LHCN-M2 (cell line): ENCODE data around the gene UBE2F. TPM values are rescaled to one million over a fixed set of nuclear protein-coding genes. Genes with fewer than 3 reads are reported as not detected.
"Not testable (repeated sequence)": the region's sequence is repeated elsewhere in the genome, so short reads cannot be mapped to it uniquely, and the experiment has no call there.

ENCODE experiments used
- DNase-seq: peaks from one replicate; pipeline ENCODE4 v3.0.0-alpha.2; 2012; ENCODE audit warnings: low read depth
- total RNA-seq: library from RNA; depleted of rRNA; stranded (reverse); fragments of >200 nt; gene quantifications from 2 replicates; pipeline ENCODE4 v1.2.3, GENCODE V29; 2014

The UBE2F gene
- total RNA-seq, 1 experiment from 2014 or later = 62.2 TPM

- DNase-seq = no peak
Measured at GRCh38 chr2:238045575-238045974, 78.8 kb downstream of the UBE2F start.

- DNase-seq = no peak
Measured at GRCh38 chr2:238046725-238047270, 80.0 kb downstream of the UBE2F start.

DNA sequence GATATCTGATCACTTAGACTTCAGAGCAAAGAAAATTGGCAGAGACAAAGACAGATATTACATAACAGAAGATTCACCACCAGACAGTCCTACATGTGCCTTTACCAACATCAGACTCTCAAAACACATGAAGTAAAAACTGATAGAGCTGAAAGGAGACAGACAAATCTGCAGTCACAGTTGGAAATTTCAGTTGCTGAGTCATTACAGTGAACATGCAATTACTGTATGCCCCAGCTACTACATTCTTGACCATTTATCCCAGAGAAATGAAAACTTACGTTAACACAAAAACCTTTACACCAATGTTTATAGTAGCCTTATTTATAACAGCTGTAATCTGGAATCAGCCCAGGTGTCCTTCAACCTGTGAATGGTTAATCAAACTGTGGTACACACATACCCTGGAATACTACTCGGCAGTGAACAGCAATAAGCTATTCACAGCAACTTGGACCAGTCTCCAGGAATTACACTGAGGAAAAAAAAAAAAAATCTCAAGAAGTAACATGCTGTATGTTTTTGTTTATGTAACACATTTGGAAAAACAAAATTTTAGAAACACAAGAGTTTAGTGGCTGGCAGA is 86.5 kb downstream of the UBE2F start:
- DNase-seq = peak; percentile 9

DNA sequence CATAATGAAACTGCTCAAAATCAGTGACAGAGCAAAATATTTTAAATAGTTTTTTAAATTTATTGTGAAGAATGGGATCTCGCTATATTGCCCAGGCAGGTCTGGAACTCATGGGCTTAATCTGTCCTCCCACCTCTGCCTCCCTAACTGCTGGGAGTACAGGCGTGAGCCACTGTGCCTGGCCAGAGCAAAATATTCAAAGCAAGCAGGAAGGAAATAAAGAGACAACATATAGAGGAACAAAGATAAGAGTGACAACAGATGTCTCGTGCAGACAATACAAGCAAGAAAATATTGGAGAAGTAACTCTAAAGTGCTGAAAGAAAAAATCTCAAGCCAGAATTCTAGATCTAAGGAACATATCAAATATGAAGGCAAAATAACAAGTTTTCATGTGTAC is 89.0 kb downstream of the UBE2F start:
- DNase-seq = no peak

DNA sequence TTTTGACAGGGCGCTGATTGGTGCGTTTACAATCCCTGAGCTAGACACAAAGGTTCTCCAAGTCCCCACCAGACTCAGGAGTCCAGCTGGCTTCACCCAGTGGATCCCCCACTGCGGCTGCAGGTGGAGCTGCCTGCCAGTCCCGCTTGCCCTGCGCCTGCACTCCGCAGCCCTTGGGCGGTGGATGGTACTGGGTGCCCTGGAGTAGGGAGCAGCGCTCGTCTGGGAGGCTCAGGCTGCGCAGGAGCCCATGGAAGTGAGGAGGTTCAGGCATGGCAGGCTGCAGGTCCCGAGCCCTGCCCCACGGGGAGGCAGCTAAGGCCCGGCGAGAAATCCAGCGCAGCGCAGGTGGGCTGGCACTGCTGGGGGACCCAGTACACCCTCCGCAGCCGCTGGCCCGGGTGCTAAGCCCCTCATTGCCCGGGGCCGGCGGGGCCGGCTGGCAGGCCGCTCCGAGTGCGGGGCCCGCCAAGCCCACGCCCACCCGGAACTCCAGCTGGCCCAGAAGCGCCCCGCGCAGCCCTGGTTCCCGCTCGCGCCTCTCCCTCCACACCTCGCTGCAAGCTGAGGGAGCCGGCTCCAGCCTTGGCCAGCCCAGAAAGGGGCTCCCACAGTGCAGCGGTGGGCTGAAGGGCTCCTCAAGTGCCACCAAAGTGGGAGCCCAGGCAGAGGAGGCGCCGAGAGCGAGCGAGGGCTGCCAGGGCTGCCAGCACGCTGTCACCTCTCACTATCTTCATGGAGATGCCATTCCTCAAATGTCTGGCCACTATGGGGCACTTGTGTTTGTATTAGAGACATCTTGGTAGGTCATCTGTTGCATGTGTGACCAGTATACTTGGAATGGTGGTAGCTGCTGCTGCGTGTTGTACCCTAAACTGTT is 91.1 kb downstream of the UBE2F start:
- DNase-seq = not testable (repeated sequence)

DNA sequence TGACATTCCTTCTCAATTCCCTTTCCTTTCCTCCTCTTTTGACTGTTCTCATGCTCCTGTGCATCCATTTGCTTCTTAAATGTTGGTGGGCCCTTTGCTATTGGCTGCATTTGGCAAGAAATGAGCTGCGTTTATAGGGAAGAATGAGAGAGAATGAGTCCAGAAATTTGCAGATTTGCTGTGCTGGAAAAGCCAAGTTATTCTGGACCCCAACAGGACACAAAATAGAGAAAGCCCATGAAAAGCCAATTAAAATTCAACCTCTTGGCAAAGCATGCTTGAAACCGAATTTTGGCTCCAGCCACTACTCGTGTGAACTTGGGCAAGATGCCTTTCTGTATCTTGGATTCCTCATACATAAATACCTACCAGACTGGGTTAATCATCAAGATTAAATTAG is 92.7 kb downstream of the UBE2F start:
- DNase-seq = no peak

DNA sequence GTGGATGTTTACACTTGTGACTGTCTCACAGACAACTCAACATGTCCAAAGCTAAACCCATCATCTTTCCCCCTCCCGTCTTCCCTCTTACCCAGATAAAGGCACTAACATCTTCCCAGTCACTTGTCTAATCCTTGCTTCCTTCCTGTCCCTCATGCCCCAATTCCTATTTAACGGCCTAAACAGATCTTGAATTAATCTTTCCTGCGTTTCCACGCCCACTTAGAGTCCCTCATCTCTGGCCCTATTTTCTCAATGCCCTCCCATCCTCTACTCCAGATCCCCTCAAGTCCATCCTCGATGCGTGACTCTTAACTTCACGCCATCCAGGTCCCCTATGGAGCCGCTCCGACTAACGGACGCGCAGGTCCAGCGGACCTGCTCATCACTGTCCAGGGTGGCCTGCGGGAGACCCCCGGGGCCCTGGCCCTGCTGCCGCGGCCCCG is 93.3 kb downstream of the UBE2F start:
- DNase-seq = peak; percentile 20

DNA sequence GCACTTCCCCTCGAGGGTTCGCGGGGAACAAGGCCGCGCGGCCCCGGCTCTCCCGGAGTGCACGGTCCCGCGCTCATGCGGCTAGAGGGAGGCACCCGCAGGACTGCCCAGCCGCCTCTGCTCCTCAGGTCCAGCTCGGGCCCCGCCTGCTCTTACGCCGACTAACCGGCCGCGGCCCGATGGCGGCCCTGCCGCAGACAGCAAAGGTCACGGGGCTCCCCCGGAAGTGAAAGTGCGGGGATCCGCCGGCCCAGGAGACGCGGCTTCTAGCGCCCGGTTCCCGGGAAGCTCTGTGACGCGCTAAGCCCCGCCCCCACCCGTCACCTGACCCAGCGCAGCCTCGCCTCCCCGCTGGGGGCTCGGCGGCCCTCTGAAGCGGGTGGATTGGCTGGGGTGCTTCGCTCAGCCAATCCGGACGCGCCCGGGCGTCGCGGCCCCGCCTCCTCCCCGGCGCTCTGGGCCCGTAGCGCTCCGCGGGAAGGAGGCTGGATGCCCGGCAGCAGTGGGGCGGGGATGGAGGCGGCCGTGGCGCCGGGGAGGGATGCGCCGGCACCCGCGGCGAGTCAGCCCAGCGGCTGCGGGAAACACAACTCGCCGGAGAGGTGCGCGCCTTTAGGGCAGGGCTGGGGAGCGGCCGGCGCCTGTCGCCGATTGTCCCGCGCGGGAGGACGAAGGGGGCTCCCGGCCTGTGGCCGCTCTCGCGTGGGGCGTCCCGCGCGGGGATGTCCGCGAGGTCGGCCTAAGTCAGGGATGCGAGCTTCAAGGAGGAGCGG is 93.9 kb downstream of the UBE2F start, which contains the start of gene SCLY:
Gene SCLY (plus strand): TSS at position 460 of the 773 bp plus-strand sequence. CDS start 54 bp downstream, at position 514.
- peak; percentile 97 for DNase-seq

DNA sequence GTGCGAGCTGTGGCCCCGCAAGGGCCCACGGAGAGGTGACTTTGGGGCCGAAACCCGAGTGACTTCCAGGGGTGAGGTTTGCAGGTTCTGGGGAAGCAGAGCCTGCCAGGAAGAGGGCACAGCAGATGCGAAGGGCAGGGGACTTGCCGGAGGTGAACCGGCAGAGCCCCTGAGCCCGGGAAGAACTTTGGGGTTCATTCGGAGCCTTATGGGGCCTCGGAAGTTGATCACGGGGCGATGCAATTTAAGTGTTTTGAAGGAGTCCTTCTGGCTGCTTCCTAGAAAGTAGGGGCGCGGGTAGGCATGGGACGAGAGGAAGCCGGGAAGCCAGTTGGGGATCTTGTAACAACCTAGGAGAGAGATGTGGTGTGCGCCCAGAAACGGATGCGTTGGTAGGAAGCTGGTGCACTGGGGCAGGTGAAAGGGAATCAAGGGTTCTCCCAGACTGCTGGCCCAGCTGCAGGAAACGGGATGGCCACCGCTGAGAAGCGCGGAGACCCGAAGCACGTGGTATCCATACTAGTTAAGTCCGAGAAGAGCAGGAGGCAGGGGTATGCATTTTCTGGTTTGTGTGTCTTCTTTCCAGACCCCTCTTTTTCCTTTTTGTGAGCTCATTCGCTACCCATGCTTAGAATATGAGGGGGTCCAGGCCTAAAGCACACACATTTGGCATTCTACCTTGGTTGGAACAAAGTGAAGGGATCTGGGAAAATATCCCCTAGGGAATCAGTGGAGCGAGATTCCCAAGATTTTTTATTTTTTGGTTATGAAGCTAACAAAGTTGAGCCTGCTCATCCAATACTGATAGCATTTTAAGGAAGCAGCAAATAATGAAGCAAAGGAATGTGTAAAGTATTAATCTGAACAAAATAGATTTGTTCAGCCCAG is 94.7 kb downstream of the UBE2F start:
- peak; percentile 45 for DNase-seq

GRCh38 chr2:238063414-238064189 is 96.8 kb downstream of the UBE2F start:
- DNase-seq = peak; percentile 74

GRCh38 chr2:238064376-238064775 is 97.6 kb downstream of the UBE2F start:
- DNase-seq = no peak

DNA sequence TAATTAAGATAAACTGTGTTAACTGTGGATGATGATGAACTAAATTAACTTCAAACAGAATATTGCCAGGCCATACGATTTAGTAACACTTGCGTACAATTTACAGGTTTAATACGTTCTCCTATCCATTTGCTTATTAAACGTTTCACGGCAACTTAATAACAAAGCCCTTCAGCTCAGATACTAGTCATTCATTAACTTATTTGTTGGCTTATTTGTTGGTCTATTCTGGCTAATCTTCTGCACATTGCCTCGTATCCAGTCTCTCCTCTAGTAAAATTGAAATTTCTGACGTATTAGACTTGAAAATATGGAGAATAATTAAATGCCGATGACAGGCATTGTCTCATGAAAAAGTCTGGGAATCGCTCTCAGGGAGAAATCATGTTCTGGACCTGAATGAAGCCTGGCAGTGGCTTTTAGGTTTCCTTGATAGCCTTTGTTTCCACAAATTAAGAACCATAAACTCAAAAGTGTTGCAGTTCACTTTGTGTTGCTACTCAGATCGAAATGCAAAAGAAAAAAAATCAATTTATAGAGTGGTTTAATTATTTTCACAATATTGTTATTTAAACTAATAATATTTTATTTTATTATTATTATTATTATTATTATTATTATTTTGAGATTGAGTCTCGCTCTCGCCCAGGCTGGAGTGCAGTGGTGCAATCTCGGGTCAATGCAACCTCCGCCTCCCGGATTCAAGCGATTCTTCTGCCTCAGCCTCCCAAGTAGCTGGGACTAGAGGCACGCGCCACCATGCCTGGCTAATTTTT is 98.4 kb downstream of the UBE2F start:
- no peak for DNase-seq

DNA sequence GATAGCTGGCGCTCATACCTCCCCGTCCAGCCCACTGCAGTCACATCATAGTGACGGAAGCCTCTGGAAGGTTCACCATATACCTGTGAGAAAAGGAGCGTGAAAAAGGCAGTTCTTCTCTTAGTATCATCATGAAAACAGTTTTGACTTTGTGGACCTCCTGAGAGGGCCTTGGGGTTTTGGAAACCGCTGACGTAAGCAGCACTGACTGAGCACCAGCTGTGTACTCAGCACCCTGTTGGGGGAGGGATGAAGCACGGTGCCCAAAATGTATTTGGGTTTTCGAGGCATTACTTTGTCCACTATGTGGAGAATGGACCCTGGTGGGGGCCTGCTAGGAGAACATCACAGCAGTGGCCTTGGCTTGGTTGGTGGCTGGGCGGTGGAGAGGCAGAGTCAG is 99.4 kb downstream of the UBE2F start:
- no peak for DNase-seq

DNA sequence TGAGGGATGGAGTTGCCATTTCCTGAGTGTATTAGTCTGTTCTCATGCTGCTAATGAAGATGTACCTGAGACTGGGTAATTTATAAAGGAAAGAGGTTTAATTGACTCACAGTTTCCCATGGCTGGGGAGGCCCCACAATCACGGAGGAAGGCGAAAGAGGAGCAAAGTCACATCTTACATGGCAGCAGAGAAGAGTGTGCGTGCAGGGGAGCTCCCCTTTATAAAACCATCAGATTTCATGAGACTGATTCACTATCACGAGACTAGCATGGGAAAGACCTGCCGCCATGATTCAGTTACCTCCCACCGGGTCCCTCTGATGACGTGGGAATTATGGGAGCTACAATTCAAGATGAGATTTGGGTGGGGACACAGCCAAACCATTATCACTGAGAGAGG is 99.9 kb downstream of the UBE2F start:
- not testable (repeated sequence) for DNase-seq

DNA sequence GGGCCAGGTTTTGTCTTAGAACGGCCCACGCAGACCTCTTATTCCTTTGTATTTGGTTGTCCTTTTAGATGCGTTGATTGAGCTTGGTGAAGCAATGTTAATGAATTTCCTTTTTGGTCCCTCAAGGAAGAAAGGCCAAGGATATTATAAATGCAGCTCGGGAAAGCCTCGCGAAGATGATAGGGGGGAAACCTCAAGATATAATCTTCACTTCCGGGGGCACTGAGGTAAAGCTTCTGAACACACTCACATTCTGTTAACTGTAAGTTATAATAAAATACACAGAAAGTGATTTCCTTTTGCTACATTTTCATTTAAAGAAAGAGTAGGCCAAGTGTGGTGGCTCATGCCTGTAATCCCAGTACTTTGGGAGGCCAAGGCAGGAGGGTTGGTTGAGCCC is 101.1 kb downstream of the UBE2F start:
- no peak for DNase-seq

GRCh38 chr2:238069021-238069709 is 102.4 kb downstream of the UBE2F start:
- DNase-seq = no peak

DNA sequence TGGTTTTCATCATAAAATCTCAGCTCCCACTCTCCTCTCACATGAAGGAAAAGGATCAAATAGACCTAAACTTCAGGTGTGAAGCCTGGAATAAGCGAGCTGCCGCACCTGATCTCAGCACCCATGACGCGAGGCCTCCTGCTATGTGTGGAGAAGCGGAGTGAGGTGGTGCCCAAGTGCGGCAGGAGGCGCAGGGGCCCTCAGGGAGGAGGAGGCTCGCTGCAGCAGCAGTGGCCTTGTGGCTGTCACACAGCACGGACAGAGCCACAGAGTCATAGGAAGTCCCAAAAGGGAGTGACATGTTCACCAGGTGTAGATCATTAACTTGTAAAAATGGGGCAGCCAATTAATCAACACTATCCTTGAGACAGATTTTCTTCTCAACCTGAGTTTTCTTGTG is 103.1 kb downstream of the UBE2F start:
- no peak for DNase-seq

DNA sequence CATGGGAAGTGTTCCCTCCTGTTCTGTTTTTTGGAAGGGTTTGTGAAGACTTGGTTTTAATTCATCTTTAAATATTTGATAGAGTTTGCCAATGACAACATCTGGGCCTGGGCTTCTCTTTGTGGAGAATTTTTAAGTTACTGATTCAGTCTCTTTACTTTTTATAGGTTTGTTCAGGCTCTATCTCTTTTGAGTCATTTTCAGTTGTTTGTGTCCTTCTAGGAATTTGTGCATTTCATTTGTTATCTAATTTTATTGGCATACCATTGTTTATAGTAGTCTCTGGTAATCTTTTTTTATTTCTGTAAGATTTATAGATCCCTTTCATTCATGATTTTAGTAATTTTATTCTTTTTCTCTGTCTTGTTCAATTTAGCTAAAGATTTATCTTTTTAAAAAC is 108.6 kb downstream of the UBE2F start:
- no peak for DNase-seq

DNA sequence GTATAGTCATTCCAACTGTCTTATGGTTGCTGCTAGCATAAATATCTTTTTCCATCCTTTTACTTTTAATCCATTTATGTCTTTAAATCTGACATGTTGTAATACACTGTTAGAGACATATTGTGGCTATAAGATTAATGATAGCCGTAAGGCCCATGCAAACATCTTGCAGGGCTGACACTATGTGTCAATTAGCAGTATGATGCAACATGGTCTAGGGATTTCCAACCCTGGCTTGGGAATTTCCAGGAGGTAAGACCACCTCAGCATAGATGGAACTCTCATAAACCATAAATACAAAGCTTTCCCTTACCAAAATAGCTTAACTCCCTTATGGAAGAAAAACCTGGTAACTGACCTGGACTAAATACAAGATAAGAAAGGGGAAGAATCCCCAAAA is 110.5 kb downstream of the UBE2F start:
- no peak for DNase-seq
